CD4-positive, alpha-beta T cell (primary cell): ENCODE data around the gene PRKN. TPM values are rescaled to one million over a fixed set of nuclear protein-coding genes. Genes with fewer than 3 reads are reported as not detected.

Source experiments
- ATAC-seq: fragments of 200-7000 bp; cut with Tn5 transposase; one replicate; pipeline ENCODE4 v1.10.0; 2022; ENCODE audit warnings: mild to moderate bottlenecking; ENCODE audit not compliant: poor library complexity
- CTCF ChIA-PET: fragments of 350-600 bp; sonication (Branson Sonifier 250); formaldehyde crosslinking; loops from one replicate; lab custom pipeline; 2021; ENCODE audit warnings: antibody characterized with exemption, inconsistent platforms; lab: Charles Lee
- POLR2A ChIA-PET: fragments of 350-600 bp; sonication (Branson Sonifier 250); formaldehyde crosslinking; loops from one replicate; lab custom pipeline; 2021; ENCODE audit warnings: antibody characterized with exemption, inconsistent platforms; lab: Charles Lee
- DNase-seq, 14 experiments: peaks; one replicate each; pipeline ENCODE4 v3.0.0-alpha.2; 2013 to 2020; ENCODE audit warnings: mixed read lengths in 2 of 14
- H3K27ac ChIP-seq, 2 donors: one replicate each; pipeline versions ENCODE4 v1.5.1 to v1.7.0; 2013; ENCODE audit warnings: low read length in 2 of 2, low read depth in 1 of 2, mild to moderate bottlenecking in 1 of 2
- H3K27me3 ChIP-seq, 2 experiments: 1 replicate in 1 of 2; 2 replicates in 1 of 2; pipeline versions ENCODE4 v1.6.1 to v1.7.0; 2013; ENCODE audit warnings: low read length in 2 of 2, control low read depth in 1 of 2, mild to moderate bottlenecking in 1 of 2, moderate library complexity in 1 of 2; ENCODE audit not compliant: insufficient read depth in 2 of 2, control insufficient read depth in 1 of 2
- H3K36me3 ChIP-seq: one replicate; pipeline ENCODE4 v1.6.1; 2013; ENCODE audit warnings: low read length, control low read depth; ENCODE audit not compliant: insufficient read depth
- H3K4me1 ChIP-seq: one replicate; pipeline ENCODE4 v1.6.1; 2013; ENCODE audit warnings: low read length, control low read depth; ENCODE audit not compliant: insufficient read depth
- H3K4me3 ChIP-seq: one replicate; pipeline ENCODE4 v1.5.1; 2013; ENCODE audit warnings: mild to moderate bottlenecking, low read length, moderate library complexity
- H3K9me3 ChIP-seq, 2 experiments: 1 replicate in 1 of 2; 2 replicates in 1 of 2; pipeline versions ENCODE4 v1.6.1 to v1.7.0; 2013; ENCODE audit warnings: low read length in 2 of 2, mild to moderate bottlenecking in 2 of 2, control low read depth in 1 of 2, moderate library complexity in 1 of 2; ENCODE audit not compliant: control insufficient read depth in 1 of 2, insufficient read depth in 1 of 2
- H3K27ac Mint-ChIP-seq: one replicate; pipeline ENCODE4 v1.8.0; 2020; ENCODE audit warnings: mixed read lengths
- H3K27me3 Mint-ChIP-seq: one replicate; pipeline ENCODE4 v1.8.0; 2021; ENCODE audit warnings: mixed read lengths
- H3K36me3 Mint-ChIP-seq: one replicate; pipeline ENCODE4 v1.8.0; 2021; ENCODE audit warnings: low read depth, mixed read lengths
- H3K4me1 Mint-ChIP-seq: one replicate; pipeline ENCODE4 v1.8.0; 2021; ENCODE audit warnings: low read depth, mixed read lengths
- H3K4me3 Mint-ChIP-seq: one replicate; pipeline ENCODE4 v1.8.0; 2020; ENCODE audit warnings: mild to moderate bottlenecking, mixed read lengths
- H3K9me3 Mint-ChIP-seq: one replicate; pipeline ENCODE4 v1.8.0; 2020; ENCODE audit warnings: mixed read lengths
- intact Hi-C, 2 experiments: fragments of 100-400 bp; cut with DNase I in 1 of 2; cut with micrococcal nuclease in 1 of 2; formaldehyde crosslinking; loops; one replicate each; pipeline versions ENCODE4 v1.15.1 to v1.9.0; 2023 to 2025; cut with DNase I, micrococcal nuclease
- total RNA-seq, 174 experiments: library from RNA in 2 of 174; stranded (reverse) in 2 of 174; gene quantifications; one replicate each; pipeline ENCODE4 v1.2.3 and lab custom pipeline; 2021 to 2026
- TF ChIP-seq, protein P1 (sequence below): fragments of 200-600 bp; IDR thresholded peaks from one replicate; pipeline ENCODE4 v1.8.0; 2022; ENCODE audit warnings: antibody characterized with exemption, mild to moderate bottlenecking

The PRKN gene
- total RNA-seq, 2 experiments from 2014 or later, result 5.2 to 5.4 TPM

DNA sequence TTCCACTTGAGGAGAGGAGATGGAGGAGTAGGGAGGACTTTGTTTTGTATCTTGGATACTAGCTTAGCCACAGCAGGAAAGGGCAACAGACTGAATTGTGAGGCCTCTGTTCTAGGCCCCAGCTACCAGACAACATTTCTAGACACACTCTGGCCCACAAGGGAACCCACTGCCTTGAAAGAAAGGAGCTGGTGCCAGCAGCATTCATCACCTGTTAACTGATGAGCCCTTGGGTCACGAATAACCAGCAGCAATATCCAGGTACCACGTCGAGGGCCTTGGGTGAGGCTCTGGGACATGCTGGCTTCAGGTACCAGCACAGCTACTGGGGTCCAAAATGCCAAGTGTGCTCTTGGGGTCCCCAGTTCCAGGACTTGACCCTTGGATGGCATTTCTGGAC is 165.5 kb downstream of the PRKN start:
- H3K27ac Mint-ChIP-seq, result no peak overlapping the region
- TF ChIP-seq, protein P1, sequence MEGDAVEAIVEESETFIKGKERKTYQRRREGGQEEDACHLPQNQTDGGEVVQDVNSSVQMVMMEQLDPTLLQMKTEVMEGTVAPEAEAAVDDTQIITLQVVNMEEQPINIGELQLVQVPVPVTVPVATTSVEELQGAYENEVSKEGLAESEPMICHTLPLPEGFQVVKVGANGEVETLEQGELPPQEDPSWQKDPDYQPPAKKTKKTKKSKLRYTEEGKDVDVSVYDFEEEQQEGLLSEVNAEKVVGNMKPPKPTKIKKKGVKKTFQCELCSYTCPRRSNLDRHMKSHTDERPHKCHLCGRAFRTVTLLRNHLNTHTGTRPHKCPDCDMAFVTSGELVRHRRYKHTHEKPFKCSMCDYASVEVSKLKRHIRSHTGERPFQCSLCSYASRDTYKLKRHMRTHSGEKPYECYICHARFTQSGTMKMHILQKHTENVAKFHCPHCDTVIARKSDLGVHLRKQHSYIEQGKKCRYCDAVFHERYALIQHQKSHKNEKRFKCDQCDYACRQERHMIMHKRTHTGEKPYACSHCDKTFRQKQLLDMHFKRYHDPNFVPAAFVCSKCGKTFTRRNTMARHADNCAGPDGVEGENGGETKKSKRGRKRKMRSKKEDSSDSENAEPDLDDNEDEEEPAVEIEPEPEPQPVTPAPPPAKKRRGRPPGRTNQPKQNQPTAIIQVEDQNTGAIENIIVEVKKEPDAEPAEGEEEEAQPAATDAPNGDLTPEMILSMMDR, result no peak
- DNase-seq, result no peak
- no peaks in the 10 kb centered on the region for H3K4me1 Mint-ChIP-seq
- H3K4me3 ChIP-seq, result no peak overlapping the region
- H3K27ac ChIP-seq, result no peak overlapping the region
- peaks cover 2% of the 10 kb centered on the region for H3K36me3 ChIP-seq
- H3K27me3 ChIP-seq, result no peaks in the 10 kb centered on the region
- ChIA-PET CTCF (no interaction called here), POLR2A (no interaction called here)
- H3K9me3 ChIP-seq, result peaks cover 0 to 16% of the 10 kb centered on the region in 2 experiments
- no peaks in the 10 kb centered on the region for H3K27me3 Mint-ChIP-seq
- ATAC-seq, result no peak
- H3K4me3 Mint-ChIP-seq, result no peak overlapping the region
- H3K4me1 ChIP-seq, result no peaks in the 10 kb centered on the region
- peaks cover 48% of the 10 kb centered on the region for H3K36me3 Mint-ChIP-seq
- intact Hi-C loops, result no loop called here
- peaks cover 14% of the 10 kb centered on the region for H3K9me3 Mint-ChIP-seq

- H3K27ac Mint-ChIP-seq, result no peak overlapping the region
- H3K36me3 Mint-ChIP-seq, result peaks cover 36% of the 10 kb centered on the region
- intact Hi-C loops, result no loop called here
- DNase-seq (no peak), ATAC-seq (no peak)
- Histone ChIP-seq H3K27ac (no peak overlapping the region), H3K9me3 (peaks cover 0 to 16% of the 10 kb centered on the region in 2 experiments), H3K27me3 (no peaks in the 10 kb centered on the region), H3K4me1 (no peaks in the 10 kb centered on the region), H3K36me3 (peaks cover 2% of the 10 kb centered on the region), H3K4me3 (no peak overlapping the region)
- no peak overlapping the region for H3K4me3 Mint-ChIP-seq
- no peaks in the 10 kb centered on the region for H3K27me3 Mint-ChIP-seq
- CTCF ChIA-PET, result no interaction called here
- peaks cover 8% of the 10 kb centered on the region for H3K9me3 Mint-ChIP-seq
- TF ChIP-seq, protein P1, result no peak
- POLR2A ChIA-PET, result no interaction called here
- H3K4me1 Mint-ChIP-seq, result no peaks in the 10 kb centered on the region
Observed at GRCh38 chr6:162560891-162561290, 166.7 kb downstream of the PRKN start.

GRCh38 chr6:162554531-162554930 is 173.0 kb downstream of the PRKN start:
- POLR2A ChIA-PET, result no interaction called here
- Mint-ChIP-seq H3K36me3 (peaks cover 30% of the 10 kb centered on the region), H3K9me3 (peaks cover 3% of the 10 kb centered on the region), H3K4me1 (no peaks in the 10 kb centered on the region), H3K27ac (no peak overlapping the region), H3K27me3 (no peaks in the 10 kb centered on the region), H3K4me3 (no peak overlapping the region)
- Histone ChIP-seq H3K27me3 (no peaks in the 10 kb centered on the region), H3K27ac (no peak overlapping the region), H3K36me3 (no peaks in the 10 kb centered on the region), H3K4me3 (no peak overlapping the region), H3K9me3 (peaks cover 0 to 5% of the 10 kb centered on the region in 2 experiments), H3K4me1 (no peaks in the 10 kb centered on the region)
- intact Hi-C loops, result no loop called here
- CTCF ChIA-PET, result no interaction called here
- ATAC-seq (no peak), DNase-seq (no peak)
- TF ChIP-seq, protein P1, result no peak
